HCT116 (cell line): ENCODE measurements around the gene GRK5.

ENCODE experiments used
- ATF3 ChIP-seq: IDR thresholded peaks from 2 replicates; pipeline ENCODE4 v1.6.1; 2012
- CTCF ChIP-seq, 3 experiments: fragments of 200-600 bp in 1 of 3; sonication (generic) in 1 of 3; IDR thresholded peaks in 2 of 3; conservative IDR thresholded peaks in 1 of 3; 2 replicates each; pipeline ENCODE4 v1.5.1; 2012 to 2017; ENCODE audit warnings: low read depth in 2 of 3, low read length in 2 of 3, antibody characterized with exemption in 1 of 3, borderline replicate concordance in 1 of 3, control low read depth in 1 of 3, mild to moderate bottlenecking in 1 of 3, mixed read lengths in 1 of 3, mixed run types in 1 of 3, moderate library complexity in 1 of 3; ENCODE audit not compliant: insufficient read depth in 1 of 3
- ELF1 ChIP-seq: IDR thresholded peaks from 2 replicates; pipeline ENCODE4 v1.6.1; 2012; ENCODE audit warnings: low read depth, borderline replicate concordance
- EZH2 ChIP-seq: fragments of 200-600 bp; sonication (generic); IDR thresholded peaks from 2 replicates; pipeline ENCODE4 v1.6.1; 2017; ENCODE audit warnings: antibody characterized with exemption, mixed run types
- MAX ChIP-seq: IDR thresholded peaks from 2 replicates; pipeline ENCODE4 v1.6.1; 2012
- POLR2A ChIP-seq: IDR thresholded peaks from 2 replicates; pipeline ENCODE4 v1.7.0; 2011; ENCODE audit warnings: borderline replicate concordance; ENCODE audit not compliant: insufficient read depth, insufficient read length; ENCODE audit errors: extremely low read depth
- REST ChIP-seq: IDR thresholded peaks from 2 replicates; pipeline ENCODE4 v1.6.1; 2012; ENCODE audit warnings: low read depth
- SIN3A ChIP-seq: IDR thresholded peaks from 2 replicates; pipeline ENCODE4 v1.6.1; 2012; ENCODE audit warnings: low read depth
- YY1 ChIP-seq: IDR thresholded peaks from 2 replicates; pipeline ENCODE4 v1.6.1; 2011; ENCODE audit warnings: low read length, low read depth, moderate library complexity, mild to moderate bottlenecking; ENCODE audit not compliant: insufficient replicate concordance; ENCODE audit errors: extremely low read depth
- ZBTB33 ChIP-seq: IDR thresholded peaks from 2 replicates; pipeline ENCODE4 v1.6.1; 2011; ENCODE audit warnings: mild to moderate bottlenecking, low read length, moderate library complexity; ENCODE audit not compliant: insufficient replicate concordance; ENCODE audit errors: extremely low read depth

GRCh38 chr10:119252051-119252465, 44.7 kb downstream of the GRK5 start:
- no peak for TF ChIP-seq CTCF (IDR thresholded peaks at IDR 0.05 in 2 of 3, conservative IDR thresholded peaks at IDR 0.05 in 1 of 3; ENCODE audit: borderline replicate concordance in 1 of 3, insufficient read depth in 1 of 3, low read depth in 2 of 3, low read length in 2 of 3)
- no peak for TF ChIP-seq YY1
- TF ChIP-seq ZBTB33 = no peak
- no peak for TF ChIP-seq REST
- TF ChIP-seq EZH2 = no peak
- TF ChIP-seq ELF1 = no peak
- TF ChIP-seq SIN3A = no peak
- TF ChIP-seq POLR2A = no peak
- TF ChIP-seq MAX = no peak
- no peak for TF ChIP-seq ATF3
